ENCODE data around the gene COL5A3. TPM values are rescaled to one million over a fixed set of nuclear protein-coding genes. Genes with fewer than 3 reads are reported as not detected.

Gene COL5A3
- total and polyA plus RNA-seq, 2 of the 13 experiments (the other 11 are each of a cell fraction or from before 2014, with no cell fraction given), result 0.02 TPM; not detected in 1

GRCh38 chr19:10008184-10008765 is 2.0 kb downstream of the COL5A3 start:
- WGBS (ENCODE audit: low lambda C conversion rate), result 12% methylated on average over 8 of the region's 11 CpGs
- no peak overlapping the region for H2AFZ ChIP-seq (ENCODE audit: low read length)
- H4K20me1 ChIP-seq (ENCODE audit: insufficient read depth, low read length), result 0 out of 2 replicates have a peak, but pooled peaks cover 2% of the 10 kb centered on the region
- H3K9me3 ChIP-seq (ENCODE audit: low read length), result no peaks in the 10 kb centered on the region
- no peak overlapping the region for H3K27ac ChIP-seq (ENCODE audit: extremely low read length, insufficient read depth, low read length)
- FAIRE-seq (no peak), DNase-seq (ENCODE audit: low spot score) (no peak), ATAC-seq (no peak; the same call in 2 of the 3 replicates)
- in situ Hi-C loops (cut with HindIII; ENCODE audit: extremely low pct_ligation_motif_present, low pct_unique_long_range_greater_than_20kb), result no loop called here
- H3K36me3 ChIP-seq (replicated peaks in 1 of 2; ENCODE audit: control insufficient read depth in 1 of 2, insufficient read depth in 2 of 2, low read length in 2 of 2), result no peaks in the 10 kb centered on the region
- POLR2A ChIA-PET, result no interaction called here
- no peaks in the 10 kb centered on the region for H3K79me2 ChIP-seq (ENCODE audit: insufficient read depth, low read length)
- no peak overlapping the region for H3K9ac ChIP-seq (ENCODE audit: insufficient read depth, low read depth, low read length)
- CTCF ChIA-PET (ENCODE audit: low intra/inter-chr PET ratio, low total read pairs), result no interaction called here
- intact Hi-C loops (cut with micrococcal nuclease; ENCODE audit: unreplicated experiment), result no loop called here
- H3K4me1 ChIP-seq (ENCODE audit: insufficient read depth, low read length), result no peaks in the 10 kb centered on the region
- H3K27me3 ChIP-seq (ENCODE audit: control insufficient read depth in 1 of 2, insufficient read depth in 2 of 2, low read length in 2 of 2), result peaks cover 2 to 41% of the 10 kb centered on the region in 2 experiments
- no peak overlapping the region for H3K4me2 ChIP-seq (ENCODE audit: low read depth, low read length)
- H3K4me3 ChIP-seq (replicated peaks in 1 of 3; ENCODE audit: insufficient read depth in 1 of 3, low read depth in 2 of 3, low read length in 3 of 3), result no peak overlapping the region
- no TSS peak for BruUV-seq (replicated peaks)
- TF ChIP-seq ZNF18 (CRISPR knock-in tag; IDR thresholded peaks at IDR 0.05; ENCODE audit: insufficient replicate concordance) (no peak), KMT2A (CRISPR knock-in tag; IDR thresholded peaks at IDR 0.05) (no peak), HOXD1 (CRISPR knock-in tag; IDR thresholded peaks at IDR 0.05) (no peak), DZIP1 (CRISPR knock-in tag; IDR thresholded peaks at IDR 0.05) (no peak), KLF6 (CRISPR knock-in tag; IDR thresholded peaks at IDR 0.05) (no peak), CSRNP2 (CRISPR knock-in tag; conservative IDR thresholded peaks at IDR 0.05; ENCODE audit: low read depth) (no peak), TRIM22 (IDR thresholded peaks at IDR 0.05) (no peak), CCDC6 (CRISPR knock-in tag; IDR thresholded peaks at IDR 0.05) (no peak), ZBTB4 (CRISPR knock-in tag; IDR thresholded peaks at IDR 0.05; ENCODE audit: borderline replicate concordance) (no peak), MEIS2 (CRISPR knock-in tag; IDR thresholded peaks at IDR 0.05) (no peak), E2F1 (CRISPR knock-in tag; IDR thresholded peaks at IDR 0.05) (no peak), THAP11 (CRISPR knock-in tag; IDR thresholded peaks at IDR 0.05) (no peak)
